GM12878 (cell line): ENCODE data around the gene HIRA. TPM values are rescaled to one million over a fixed set of nuclear protein-coding genes. Genes with fewer than 3 reads are reported as not detected.

Source experiments
- CHD2 ChIP-seq: IDR thresholded peaks from 2 replicates; pipeline ENCODE4 v1.6.1; 2011; ENCODE audit warnings: low read depth, low read length, improper control_type of control experiment, borderline replicate concordance
- IRF4 ChIP-seq: IDR thresholded peaks from 2 replicates; pipeline ENCODE4 v1.6.1; 2011; ENCODE audit warnings: low read depth, low read length
- LARP7 ChIP-seq: fragments of 450-650 bp; IDR thresholded peaks from 2 replicates; pipeline ENCODE4 v1.6.1; 2017; ENCODE audit warnings: mild to moderate bottlenecking
- NFYB ChIP-seq: IDR thresholded peaks from 2 replicates; pipeline ENCODE4 v1.6.1; 2011; ENCODE audit warnings: low read depth, mild to moderate bottlenecking, low read length, improper control_type of control experiment, moderate library complexity; ENCODE audit not compliant: insufficient read depth
- NRF1 ChIP-seq: conservative IDR thresholded peaks from 2 replicates; pipeline ENCODE4 v1.6.1; 2011; ENCODE audit warnings: mild to moderate bottlenecking, low read depth, low read length, improper control_type of control experiment
- POLR2A ChIP-seq: IDR thresholded peaks from 2 replicates; pipeline ENCODE4 v1.6.1; 2011; ENCODE audit warnings: low read depth, mild to moderate bottlenecking, low read length
- POLR2AphosphoS2 ChIP-seq: IDR thresholded peaks from 2 replicates; pipeline ENCODE4 v1.6.1; 2011; ENCODE audit warnings: low read depth, mild to moderate bottlenecking, low read length, improper control_type of control experiment, moderate library complexity
- POLR2AphosphoS5 ChIP-seq: IDR thresholded peaks from 2 replicates; pipeline ENCODE4 v1.6.1; 2011; ENCODE audit warnings: mild to moderate bottlenecking, low read length, inconsistent platforms
- YBX1 ChIP-seq: fragments of 450-650 bp; IDR thresholded peaks from 2 replicates; pipeline ENCODE4 v1.6.1; 2016; ENCODE audit warnings: antibody characterized with exemption
- ZNF274 ChIP-seq: IDR thresholded peaks from one replicate; pipeline ENCODE4 v1.8.0; 2011; ENCODE audit not compliant: insufficient read length, insufficient read depth
- ZNF384 ChIP-seq: IDR thresholded peaks from 2 replicates; pipeline ENCODE4 v1.6.1; 2012; ENCODE audit warnings: low read depth, mild to moderate bottlenecking, low read length, improper control_type of control experiment, borderline replicate concordance
- ZNF622 ChIP-seq: fragments of 450-650 bp; IDR thresholded peaks from 2 replicates; pipeline ENCODE4 v1.6.1; 2017; ENCODE audit warnings: mild to moderate bottlenecking, inconsistent platforms
- polyA plus RNA-seq, 11 experiments: library from polyadenylated mRNA; depleted of rRNA in 4 of 11; unstranded in 6 of 11; stranded (reverse) in 5 of 11; fragments of >200 nt; fragmentation: Nextera tagmentation in 4 of 11; fragmentation: Illumina TruSeq in 1 of 11; extraction: Ambion mirVana in 4 of 11; extraction: Trizol in 1 of 11; gene quantifications; 1 replicate in 1 of 11; 2 replicates in 10 of 11; pipeline versions ENCODE4 v1.2.1 to v1.2.3, GENCODE V29; 2011 to 2016; ENCODE audit warnings: inconsistent platforms in 2 of 11, missing spikeins in 2 of 11, low read depth in 1 of 11
- total RNA-seq, 4 experiments: library from RNA; depleted of rRNA in 3 of 4; stranded (reverse); fragments of >200 nt in 3 of 4; fragmentation: Illumina TruSeq in 1 of 4; extraction: Trizol in 1 of 4; gene quantifications; 2 replicates each; pipeline versions ENCODE4 v1.2.1 to v1.2.3, GENCODE V29; 2013 to 2021

The HIRA gene
- total and polyA plus RNA-seq, 10 of the 15 experiments (the other 5 are each of a cell fraction or from before 2014, with no cell fraction given) = 0.34 to 32.7 (median 14.5) TPM

- TF ChIP-seq ZNF622 (no peak), LARP7 (no peak), NFYB (no peak), ZNF384 (no peak), YBX1 (no peak), POLR2AphosphoS5 (no peak), POLR2A (no peak), ZNF274 (no peak), IRF4 (no peak), CHD2 (no peak), NRF1 (no peak), POLR2AphosphoS2 (no peak)
Measured at GRCh38 chr22:19292458-19293230, 138.9 kb downstream of the HIRA start (continued).
